ENCODE results near the gene ZC3HAV1L.

DNA sequence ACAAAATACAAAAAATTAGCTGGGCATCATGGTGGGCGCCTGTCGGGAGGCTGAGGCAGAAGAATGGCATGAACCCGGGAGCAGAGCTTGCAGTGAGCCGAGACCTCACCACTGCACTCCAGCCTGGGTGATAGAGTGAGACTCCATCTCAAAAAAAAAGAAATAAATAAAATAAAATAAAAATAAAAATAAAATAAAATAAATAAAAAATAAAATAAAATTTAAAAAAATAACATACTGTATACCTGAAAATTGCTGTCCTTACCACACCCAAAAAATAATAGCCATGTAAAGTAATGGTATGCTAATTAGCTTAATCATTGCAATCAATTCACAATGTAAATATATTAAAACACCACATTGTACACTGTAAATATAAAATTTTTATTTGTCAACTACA lies 3.4 kb downstream of the ZC3HAV1L start:
- TF ChIP-seq, protein P1, sequence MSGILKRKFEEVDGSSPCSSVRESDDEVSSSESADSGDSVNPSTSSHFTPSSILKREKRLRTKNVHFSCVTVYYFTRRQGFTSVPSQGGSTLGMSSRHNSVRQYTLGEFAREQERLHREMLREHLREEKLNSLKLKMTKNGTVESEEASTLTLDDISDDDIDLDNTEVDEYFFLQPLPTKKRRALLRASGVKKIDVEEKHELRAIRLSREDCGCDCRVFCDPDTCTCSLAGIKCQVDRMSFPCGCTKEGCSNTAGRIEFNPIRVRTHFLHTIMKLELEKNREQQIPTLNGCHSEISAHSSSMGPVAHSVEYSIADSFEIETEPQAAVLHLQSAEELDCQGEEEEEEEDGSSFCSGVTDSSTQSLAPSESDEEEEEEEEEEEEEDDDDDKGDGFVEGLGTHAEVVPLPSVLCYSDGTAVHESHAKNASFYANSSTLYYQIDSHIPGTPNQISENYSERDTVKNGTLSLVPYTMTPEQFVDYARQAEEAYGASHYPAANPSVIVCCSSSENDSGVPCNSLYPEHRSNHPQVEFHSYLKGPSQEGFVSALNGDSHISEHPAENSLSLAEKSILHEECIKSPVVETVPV (CRISPR knock-in tag; IDR thresholded peaks at IDR 0.05): no peak
- no peak for TF ChIP-seq BACH2 (CRISPR knock-in tag; IDR thresholded peaks at IDR 0.05; ENCODE audit: borderline replicate concordance)
- TF ChIP-seq ZNF8 (CRISPR knock-in tag; IDR thresholded peaks at IDR 0.05): no peak
- TF ChIP-seq, protein P2, sequence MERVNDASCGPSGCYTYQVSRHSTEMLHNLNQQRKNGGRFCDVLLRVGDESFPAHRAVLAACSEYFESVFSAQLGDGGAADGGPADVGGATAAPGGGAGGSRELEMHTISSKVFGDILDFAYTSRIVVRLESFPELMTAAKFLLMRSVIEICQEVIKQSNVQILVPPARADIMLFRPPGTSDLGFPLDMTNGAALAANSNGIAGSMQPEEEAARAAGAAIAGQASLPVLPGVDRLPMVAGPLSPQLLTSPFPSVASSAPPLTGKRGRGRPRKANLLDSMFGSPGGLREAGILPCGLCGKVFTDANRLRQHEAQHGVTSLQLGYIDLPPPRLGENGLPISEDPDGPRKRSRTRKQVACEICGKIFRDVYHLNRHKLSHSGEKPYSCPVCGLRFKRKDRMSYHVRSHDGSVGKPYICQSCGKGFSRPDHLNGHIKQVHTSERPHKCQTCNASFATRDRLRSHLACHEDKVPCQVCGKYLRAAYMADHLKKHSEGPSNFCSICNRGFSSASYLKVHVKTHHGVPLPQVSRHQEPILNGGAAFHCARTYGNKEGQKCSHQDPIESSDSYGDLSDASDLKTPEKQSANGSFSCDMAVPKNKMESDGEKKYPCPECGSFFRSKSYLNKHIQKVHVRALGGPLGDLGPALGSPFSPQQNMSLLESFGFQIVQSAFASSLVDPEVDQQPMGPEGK (CRISPR knock-in tag; IDR thresholded peaks at IDR 0.05; ENCODE audit: borderline replicate concordance): no peak
- no peak for TF ChIP-seq ZFP3 (CRISPR knock-in tag; IDR thresholded peaks at IDR 0.05)
- TF ChIP-seq, protein P3, sequence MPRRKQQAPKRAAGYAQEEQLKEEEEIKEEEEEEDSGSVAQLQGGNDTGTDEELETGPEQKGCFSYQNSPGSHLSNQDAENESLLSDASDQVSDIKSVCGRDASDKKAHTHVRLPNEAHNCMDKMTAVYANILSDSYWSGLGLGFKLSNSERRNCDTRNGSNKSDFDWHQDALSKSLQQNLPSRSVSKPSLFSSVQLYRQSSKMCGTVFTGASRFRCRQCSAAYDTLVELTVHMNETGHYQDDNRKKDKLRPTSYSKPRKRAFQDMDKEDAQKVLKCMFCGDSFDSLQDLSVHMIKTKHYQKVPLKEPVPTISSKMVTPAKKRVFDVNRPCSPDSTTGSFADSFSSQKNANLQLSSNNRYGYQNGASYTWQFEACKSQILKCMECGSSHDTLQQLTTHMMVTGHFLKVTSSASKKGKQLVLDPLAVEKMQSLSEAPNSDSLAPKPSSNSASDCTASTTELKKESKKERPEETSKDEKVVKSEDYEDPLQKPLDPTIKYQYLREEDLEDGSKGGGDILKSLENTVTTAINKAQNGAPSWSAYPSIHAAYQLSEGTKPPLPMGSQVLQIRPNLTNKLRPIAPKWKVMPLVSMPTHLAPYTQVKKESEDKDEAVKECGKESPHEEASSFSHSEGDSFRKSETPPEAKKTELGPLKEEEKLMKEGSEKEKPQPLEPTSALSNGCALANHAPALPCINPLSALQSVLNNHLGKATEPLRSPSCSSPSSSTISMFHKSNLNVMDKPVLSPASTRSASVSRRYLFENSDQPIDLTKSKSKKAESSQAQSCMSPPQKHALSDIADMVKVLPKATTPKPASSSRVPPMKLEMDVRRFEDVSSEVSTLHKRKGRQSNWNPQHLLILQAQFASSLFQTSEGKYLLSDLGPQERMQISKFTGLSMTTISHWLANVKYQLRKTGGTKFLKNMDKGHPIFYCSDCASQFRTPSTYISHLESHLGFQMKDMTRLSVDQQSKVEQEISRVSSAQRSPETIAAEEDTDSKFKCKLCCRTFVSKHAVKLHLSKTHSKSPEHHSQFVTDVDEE (CRISPR knock-in tag; IDR thresholded peaks at IDR 0.05): no peak
- no peak for TF ChIP-seq ZNF70 (CRISPR knock-in tag; IDR thresholded peaks at IDR 0.05)
- TF ChIP-seq SNAI2 (CRISPR knock-in tag; IDR thresholded peaks at IDR 0.05): no peak
- TF ChIP-seq CSDC2 (CRISPR knock-in tag; IDR thresholded peaks at IDR 0.05): no peak
- no peak for TF ChIP-seq ESRRG (CRISPR knock-in tag; IDR thresholded peaks at IDR 0.05)
- no peak for TF ChIP-seq PPARA (CRISPR knock-in tag; IDR thresholded peaks at IDR 0.05; ENCODE audit: borderline replicate concordance)
- TF ChIP-seq, protein P4, sequence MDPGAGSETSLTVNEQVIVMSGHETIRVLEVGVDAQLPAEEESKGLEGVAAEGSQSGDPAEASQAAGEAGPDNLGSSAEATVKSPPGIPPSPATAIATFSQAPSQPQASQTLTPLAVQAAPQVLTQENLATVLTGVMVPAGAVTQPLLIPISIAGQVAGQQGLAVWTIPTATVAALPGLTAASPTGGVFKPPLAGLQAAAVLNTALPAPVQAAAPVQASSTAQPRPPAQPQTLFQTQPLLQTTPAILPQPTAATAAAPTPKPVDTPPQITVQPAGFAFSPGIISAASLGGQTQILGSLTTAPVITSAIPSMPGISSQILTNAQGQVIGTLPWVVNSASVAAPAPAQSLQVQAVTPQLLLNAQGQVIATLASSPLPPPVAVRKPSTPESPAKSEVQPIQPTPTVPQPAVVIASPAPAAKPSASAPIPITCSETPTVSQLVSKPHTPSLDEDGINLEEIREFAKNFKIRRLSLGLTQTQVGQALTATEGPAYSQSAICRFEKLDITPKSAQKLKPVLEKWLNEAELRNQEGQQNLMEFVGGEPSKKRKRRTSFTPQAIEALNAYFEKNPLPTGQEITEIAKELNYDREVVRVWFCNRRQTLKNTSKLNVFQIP (CRISPR knock-in tag; IDR thresholded peaks at IDR 0.05; ENCODE audit: borderline replicate concordance, low read depth): no peak
- no peak for TF ChIP-seq GLIS3 (CRISPR knock-in tag; IDR thresholded peaks at IDR 0.05)
